G401 (cell line): Measurements from ENCODE around the gene CD3E. TPM values are rescaled to one million over a fixed set of nuclear protein-coding genes. Genes with fewer than 3 reads are reported as not detected.

Experiments used
- DNase-seq: peaks from one replicate; pipeline ENCODE4 v3.0.0-alpha.2; 2015; ENCODE audit warnings: low spot score
- in situ Hi-C: cut with HindIII; loops from 2 replicates; pipeline ENCODE4 v1.10.0; 2016; ENCODE audit warnings: low sequenced_read_pairs, mixed read lengths
- total RNA-seq: library from RNA; depleted of rRNA; stranded (reverse); fragments of >200 nt; shearing (Covaris generic); gene quantifications from 2 replicates; pipeline ENCODE4 v1.2.3, GENCODE V29; 2014; rRNA removed

CD3E gene
- total RNA-seq, result not detected in 2 replicates

DNA sequence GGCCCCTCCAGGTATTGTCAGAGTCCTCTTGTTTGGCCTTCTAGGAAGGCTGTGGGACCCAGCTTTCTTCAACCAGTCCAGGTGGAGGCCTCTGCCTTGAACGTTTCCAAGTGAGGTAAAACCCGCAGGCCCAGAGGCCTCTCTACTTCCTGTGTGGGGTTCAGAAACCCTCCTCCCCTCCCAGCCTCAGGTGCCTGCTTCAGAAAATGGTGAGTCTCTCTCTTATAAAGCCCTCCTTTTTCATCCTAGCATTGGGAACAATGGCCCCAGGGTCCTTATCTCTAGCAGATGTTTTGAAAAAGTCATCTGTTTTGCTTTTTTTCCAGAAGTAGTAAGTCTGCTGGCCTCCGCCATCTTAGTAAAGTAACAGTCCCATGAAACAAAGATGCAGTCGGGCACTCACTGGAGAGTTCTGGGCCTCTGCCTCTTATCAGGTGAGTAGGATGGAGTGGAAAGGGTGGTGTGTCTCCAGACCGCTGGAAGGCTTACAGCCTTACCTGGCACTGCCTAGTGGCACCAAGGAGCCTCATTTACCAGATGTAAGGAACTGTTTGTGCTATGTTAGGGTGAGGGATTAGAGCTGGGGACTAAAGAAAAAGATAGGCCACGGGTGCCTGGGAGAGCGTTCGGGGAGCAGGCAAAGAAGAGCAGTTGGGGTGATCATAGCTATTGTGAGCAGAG lies at the start of gene CD3E:
Gene CD3E (plus strand): TSS at position 163 of the 681 bp plus-strand sequence. CDS start 223 bp downstream, at position 386.
- DNase-seq, result no peak
- in situ Hi-C loops, result no loop called here

DNA sequence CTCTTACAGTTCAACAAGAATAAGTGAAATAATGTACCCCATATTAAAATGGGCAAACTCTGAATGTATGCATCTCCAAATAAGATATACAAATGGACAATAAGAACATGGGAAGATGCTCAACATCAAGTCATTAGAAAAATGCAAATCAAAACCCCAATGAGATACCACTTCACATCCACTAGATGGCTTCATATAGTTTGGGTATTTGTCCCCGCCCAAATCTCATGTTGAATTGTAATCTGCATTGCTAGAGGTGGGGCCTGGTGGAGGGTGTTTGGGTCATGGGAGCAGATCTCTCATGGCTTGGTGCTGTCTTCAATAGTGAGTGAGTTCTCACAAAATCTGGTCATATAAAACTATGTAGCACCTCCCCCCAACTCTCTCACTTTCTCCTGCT lies 46.1 kb upstream of the CD3E start:
- in situ Hi-C loops, result no loop called here
- no peak for DNase-seq

- in situ Hi-C loops, result no loop called here
- DNase-seq, result no peak
Measured at GRCh38 chr11:118259138-118259537, 45.4 kb upstream of the CD3E start.

DNA sequence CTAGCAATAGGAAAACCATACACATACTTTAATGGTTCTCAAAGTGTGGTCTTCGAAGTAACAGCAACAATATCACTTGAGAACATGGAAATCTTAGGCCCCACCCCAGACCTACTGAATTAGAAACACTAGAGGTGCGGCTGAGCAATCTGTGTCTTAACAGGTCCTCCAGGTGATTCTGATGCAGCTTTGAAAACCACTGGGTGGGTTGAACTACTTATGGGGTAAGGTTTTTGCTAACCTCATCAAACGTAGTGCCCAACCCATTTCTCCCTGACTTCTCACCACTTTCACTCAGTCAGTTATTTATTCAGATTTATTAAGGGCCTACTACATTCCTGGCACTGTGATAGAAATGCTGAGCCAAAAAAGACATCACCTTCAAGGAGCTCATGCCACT lies 44.2 kb upstream of the CD3E start:
- no peak for DNase-seq
- in situ Hi-C loops, result no loop called here

GRCh38 chr11:118263112-118263511 lies 41.4 kb upstream of the CD3E start:
- in situ Hi-C loops, result no loop called here

DNA sequence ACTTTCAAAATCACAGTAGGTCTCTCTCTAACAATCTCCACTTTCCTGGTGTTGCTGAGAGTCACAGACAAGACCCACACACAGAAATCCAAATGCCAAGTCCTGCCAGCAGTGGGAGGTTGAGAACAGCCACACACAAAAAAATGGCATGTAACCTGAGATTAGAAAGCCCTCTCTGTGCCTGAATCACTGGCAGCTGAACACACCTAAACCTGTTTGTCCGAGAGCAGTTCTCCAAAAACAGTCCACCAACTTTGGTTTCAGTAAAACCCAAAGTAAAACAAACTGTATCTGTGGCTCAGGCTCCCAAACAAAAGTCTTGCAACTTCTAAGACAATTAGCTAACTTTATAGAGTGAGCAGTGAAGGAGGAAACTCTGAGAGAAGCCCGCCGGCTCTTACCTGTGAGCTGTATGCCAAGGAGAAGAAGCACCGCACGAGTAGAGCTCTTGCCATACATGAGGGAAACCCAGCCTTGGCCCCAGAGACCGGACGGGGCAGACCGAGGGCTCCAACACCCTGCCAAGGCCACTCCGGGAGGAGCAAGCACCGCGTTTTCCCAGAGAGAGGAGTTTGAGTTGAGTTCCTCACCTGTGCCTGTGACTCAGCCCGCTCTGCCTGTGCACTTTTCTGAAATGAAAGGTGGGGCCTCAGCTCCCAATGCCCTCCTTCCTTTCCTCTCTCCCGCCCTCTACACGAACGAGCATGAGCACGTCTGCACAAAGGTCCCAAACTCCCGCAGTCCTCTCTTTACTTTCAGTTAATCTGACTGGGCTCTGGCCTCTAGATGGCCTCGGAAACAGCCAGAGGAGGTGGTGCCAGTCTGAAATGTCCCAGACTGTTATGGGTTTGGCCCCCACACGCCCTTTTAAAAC lies 40.6 kb upstream of the CD3E start, which contains the start of gene MPZL2:
Gene MPZL2 (minus strand): TSS at position 603 of the 874 bp plus-strand sequence. CDS start 144 bp downstream, at position 459.
- DNase-seq, result no peak
- in situ Hi-C loops, result no loop called here

More at GRCh38 chr11:118263112-118263511, 41.4 kb upstream of the CD3E start:
- no peak for DNase-seq

DNA sequence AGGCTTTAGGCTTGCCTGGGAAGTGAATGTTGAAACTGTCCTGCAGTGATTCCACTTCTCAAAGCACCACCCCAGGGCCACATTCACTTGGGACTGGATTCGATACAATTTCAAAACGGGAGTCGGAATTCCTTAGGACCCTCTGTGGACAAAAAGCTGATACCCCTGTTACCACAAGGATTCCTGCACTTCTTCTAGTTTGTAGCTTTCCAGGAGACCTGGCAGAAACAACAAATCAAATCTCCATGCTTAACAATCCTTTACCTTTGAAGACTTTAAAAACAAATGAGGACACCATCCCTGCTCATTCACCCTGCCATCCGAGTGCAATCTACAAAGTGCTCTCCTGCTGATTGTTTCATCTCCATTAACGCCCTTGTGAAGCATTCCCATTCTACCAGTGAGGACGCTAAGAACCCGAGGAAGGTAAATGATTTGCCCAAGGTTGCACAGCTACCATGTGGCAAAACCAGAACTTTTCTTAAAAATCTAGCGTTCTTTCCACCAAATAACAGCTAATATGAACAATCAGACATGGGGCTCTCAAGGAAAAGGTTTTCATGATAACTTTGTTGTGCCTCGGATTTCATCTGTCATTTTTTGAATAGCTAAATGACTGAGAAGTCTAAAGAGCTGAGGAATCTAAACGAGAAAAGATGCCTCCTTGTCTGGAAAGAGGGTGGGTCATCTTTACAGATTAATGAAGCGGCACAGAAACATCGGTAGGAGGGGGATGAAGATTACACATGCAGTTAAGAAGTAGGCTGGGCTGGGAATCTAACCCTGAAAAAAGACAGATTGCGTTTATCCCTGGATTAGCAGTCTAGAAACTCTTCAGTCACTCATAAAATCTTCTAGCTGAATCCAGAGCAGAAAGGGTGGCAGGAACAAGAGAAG lies 39.7 kb upstream of the CD3E start:
- no peak for DNase-seq
- in situ Hi-C loops, result no loop called here

DNA sequence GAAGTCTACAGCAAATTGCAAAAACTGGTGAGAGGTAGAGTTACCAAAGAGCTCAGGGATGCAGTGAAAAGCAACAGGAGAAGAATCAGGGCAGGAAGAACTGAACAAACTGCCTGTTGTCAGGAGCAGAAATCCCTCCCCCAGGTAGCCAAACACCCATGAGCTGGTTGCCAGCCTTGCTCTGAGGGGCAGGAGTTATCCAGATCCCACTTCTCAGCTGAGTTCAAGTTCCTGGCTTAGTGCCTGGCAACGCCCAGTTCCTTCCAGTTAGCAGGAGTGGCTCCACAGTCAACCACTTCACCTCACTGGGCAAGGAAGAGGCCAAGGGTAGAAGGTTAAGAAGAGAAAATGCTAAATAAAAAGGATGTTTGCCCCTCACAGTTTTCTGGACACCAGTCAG lies 38.6 kb upstream of the CD3E start:
- DNase-seq, result no peak
- in situ Hi-C loops, result no loop called here

DNA sequence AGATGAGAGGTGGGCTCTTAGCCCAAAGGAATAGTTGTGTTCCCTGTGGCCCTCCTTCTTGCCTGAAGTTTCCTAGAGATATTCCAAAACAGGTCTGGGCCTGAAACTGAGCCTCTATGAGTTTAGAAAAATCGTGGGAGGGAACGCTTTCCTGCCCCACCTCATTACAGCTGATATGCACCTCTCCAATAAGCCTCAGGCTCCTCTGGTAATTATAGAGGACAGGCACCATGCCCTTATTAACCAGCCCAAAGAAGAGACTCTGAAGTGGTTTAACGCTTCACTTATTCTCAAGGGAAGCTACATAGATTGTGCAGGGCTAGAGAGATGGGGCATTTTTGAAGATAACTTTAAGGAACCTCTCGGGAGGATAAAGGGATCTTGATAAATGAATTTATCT lies 37.0 kb upstream of the CD3E start:
- in situ Hi-C loops, result no loop called here
- DNase-seq, result no peak

DNA sequence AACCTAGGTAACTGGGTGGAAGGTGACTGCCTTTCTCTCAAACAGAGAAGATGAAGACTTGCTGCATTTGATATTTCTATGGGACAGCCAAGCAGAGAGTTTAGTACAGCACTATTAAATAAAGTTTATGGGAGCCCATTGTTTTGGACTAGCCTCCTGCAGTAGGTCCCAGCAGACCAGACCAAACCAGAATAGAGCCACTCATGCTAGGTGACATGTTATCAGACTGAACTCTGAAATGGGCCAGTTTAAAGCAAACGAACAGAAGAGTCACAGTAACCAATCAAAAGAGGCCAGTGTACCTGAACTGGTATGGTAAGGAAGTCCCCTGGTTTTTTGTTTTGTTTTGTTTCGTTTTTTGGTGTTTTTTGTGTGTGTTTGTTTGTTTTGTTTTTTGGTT lies 32.5 kb upstream of the CD3E start:
- in situ Hi-C loops, result no loop called here

DNA sequence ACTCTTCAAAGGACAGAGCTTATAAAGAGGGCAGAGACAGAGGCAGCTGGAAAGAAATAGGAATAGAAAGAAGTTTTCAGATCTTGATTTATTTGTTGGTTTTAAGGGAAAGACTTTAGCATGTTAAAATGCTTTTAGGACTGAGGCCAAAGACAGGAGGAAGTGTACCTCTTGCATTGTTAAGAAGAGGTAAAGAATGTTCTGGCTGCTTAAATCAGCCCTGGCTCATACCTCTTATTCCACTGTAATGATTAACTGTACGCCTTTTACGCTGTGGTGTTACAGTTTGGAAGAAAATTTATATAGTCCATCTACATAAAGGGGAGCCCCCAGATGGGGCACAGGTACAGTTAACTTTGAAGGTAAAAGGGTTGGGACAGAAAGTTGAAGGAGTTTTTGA lies 30.3 kb upstream of the CD3E start:
- in situ Hi-C loops, result no loop called here
- no peak for DNase-seq

More for the DNA sequence above, 32.5 kb upstream of the CD3E start:
- DNase-seq, result no peak

GRCh38 chr11:118275176-118275575 lies 29.4 kb upstream of the CD3E start:
- in situ Hi-C loops, result no loop called here
- DNase-seq, result no peak

DNA sequence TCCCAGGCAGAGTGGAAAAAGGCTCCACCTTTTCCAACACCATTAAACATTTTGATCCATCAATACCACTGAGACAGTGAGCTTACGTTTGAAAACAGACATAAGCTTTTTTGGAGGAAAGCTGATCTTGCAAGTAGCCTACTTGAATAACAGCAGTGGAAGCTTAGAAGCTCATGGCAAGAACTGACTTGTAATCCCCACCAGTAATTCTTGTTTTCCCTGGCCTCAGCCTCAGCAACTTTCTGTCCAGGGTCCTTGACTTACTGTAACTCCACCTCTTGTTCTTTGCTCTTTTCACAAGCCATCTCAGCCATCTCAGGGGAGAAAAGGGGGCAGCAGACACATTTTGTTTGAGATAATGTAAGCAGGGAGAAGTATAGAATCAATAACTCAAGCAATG lies 28.1 kb upstream of the CD3E start:
- no peak for DNase-seq
- in situ Hi-C loops, result no loop called here

DNA sequence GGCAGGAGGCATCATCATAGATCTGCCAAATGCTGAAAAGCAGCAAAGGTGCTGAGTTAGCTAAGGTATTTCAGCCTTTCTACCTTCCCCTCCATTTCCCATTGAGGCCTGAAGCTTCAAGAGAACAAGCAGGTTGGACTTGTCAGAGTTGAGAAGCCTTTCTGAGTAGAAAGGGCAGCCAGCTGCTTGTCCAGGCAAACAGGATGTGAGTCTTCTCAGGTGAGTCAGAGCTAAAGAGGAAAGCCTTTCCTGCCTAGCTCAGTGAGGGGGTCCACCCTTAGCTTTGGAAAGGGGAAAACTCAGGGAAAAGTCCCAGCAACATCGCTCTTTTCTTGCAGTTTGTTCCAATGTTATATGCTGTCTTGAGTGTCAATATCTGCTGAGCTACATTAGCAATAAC lies 27.2 kb upstream of the CD3E start:
- no peak for DNase-seq
- in situ Hi-C loops, result no loop called here

GRCh38 chr11:118281284-118281683 lies 23.2 kb upstream of the CD3E start:
- in situ Hi-C loops, result no loop called here
- no peak for DNase-seq

DNA sequence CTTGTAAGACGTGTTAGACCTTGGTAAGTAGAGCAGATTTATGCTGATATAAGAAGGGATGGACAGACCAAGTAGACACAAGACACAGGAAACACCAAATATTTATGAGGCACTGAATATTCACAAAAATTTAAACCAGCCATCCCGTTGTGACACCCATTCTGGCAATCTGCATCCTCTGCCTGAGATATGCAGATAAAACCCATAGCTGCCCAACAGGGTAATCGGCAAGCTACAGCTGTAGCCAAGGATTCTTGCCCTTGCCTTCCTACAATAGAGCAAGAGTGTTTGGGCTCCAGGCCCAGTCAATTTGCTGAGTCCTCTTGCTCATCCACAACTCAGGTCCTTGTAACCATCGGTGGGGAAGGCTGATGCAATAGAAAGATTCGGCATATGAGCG lies 21.9 kb upstream of the CD3E start:
- in situ Hi-C loops, result no loop called here
- DNase-seq, result no peak

- in situ Hi-C loops, result no loop called here
- no peak for DNase-seq
Measured at GRCh38 chr11:118283037-118283636, 21.4 kb upstream of the CD3E start.

- DNase-seq, result no peak
- in situ Hi-C loops, result no loop called here
Measured at GRCh38 chr11:118283756-118284350, 20.7 kb upstream of the CD3E start.

GRCh38 chr11:118286545-118286944 lies 18.0 kb upstream of the CD3E start:
- in situ Hi-C loops, result no loop called here
- DNase-seq, result no peak
